Measurements from ENCODE around the gene PSMD3.
A peak's percentile ranks its signal among the peaks of the same experiment; 100 is the strongest.
"Not testable (repeated sequence)": the region's sequence is repeated elsewhere in the genome, so short reads cannot be mapped to it uniquely, and the experiment has no call there.

PSMD3 gene

DNA sequence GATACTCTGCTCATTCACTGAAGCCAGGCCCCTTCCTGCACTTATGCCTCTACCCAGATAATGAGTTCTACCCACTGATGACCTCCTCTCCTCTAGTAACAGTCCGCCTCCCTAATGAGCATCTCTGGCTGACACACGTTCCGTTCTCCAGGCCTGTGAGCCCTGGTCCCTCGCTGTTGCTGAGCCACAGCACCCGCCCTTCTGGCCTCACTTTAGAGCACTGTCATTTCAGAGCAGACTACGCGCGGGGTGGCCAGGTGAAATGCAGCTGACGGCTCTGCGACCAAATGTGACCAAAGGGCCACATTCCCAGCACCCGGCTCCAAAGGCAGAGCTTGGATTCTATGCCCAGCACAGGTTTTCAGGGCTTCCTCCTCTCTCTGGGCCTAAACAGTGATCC is 13.8 kb downstream of the PSMD3 start:
- Mint-ChIP-seq H3K9me3 (no peaks in the 10 kb centered on the region), H3K27ac (peak overlapping the region in 1 of 2 donors; percentile 30), H3K27me3 (no peaks in the 10 kb centered on the region), H3K4me1 (ENCODE audit: low read depth in 2 of 2) (peaks cover 0 to 6% of the 10 kb centered on the region in 2 donors), H3K36me3 (ENCODE audit: insufficient read depth) (peaks cover 77% of the 10 kb centered on the region), H3K4me3 (no peak overlapping the region)
- DNase-seq (no peak), ATAC-seq (replicated peaks) (no peak)

DNA sequence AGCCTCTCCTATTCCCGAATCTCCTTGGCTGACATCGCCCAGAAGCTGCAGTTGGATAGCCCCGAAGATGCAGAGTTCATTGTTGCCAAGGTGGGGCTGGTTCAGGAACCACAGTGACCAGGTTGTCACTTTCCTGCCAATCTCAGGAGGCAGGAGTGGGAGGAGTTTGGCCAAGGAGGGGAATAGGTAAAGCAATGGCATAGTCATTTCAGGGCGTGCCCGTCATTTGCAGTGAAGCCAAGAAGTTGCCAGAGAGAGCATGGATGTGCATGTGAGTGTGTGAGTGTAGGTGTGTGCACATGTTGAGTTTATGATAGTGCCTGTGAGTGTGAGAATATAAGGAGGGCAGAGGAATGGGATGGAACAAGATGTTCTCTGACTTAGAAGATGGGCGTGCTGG is 14.8 kb downstream of the PSMD3 start:
- DNase-seq (no peak), ATAC-seq (replicated peaks) (no peak)
- Mint-ChIP-seq H3K9me3 (no peaks in the 10 kb centered on the region), H3K27me3 (no peaks in the 10 kb centered on the region), H3K4me1 (ENCODE audit: low read depth in 2 of 2) (peaks cover 0 to 6% of the 10 kb centered on the region in 2 donors), H3K27ac (peak overlapping the region in 1 of 2 donors; percentile 54), H3K36me3 (ENCODE audit: insufficient read depth) (peaks cover 67% of the 10 kb centered on the region), H3K4me3 (no peak overlapping the region)

DNA sequence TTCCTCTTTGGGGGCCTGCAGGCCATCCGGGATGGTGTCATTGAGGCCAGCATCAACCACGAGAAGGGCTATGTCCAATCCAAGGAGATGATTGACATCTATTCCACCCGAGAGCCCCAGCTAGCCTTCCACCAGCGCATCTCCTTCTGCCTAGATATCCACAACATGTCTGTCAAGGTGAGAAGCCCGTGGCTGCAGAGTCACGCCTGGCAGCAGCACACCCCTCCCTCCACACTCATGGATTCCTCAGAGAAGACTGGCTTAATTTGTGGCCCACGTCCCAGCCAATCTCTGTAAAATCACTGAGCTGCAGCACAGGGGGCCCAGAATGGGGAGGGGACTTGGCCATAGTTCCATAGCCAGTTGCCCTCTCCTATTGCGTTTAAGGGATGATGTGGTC is 15.6 kb downstream of the PSMD3 start:
- no peak overlapping the region for H3K27ac Mint-ChIP-seq
- peaks cover 59% of the 10 kb centered on the region for H3K36me3 Mint-ChIP-seq (ENCODE audit: insufficient read depth)
- no peak for DNase-seq
- H3K4me3 Mint-ChIP-seq = no peak overlapping the region
- H3K4me1 Mint-ChIP-seq (ENCODE audit: low read depth in 2 of 2) = peaks cover 0 to 6% of the 10 kb centered on the region in 2 donors
- no peaks in the 10 kb centered on the region for H3K9me3 Mint-ChIP-seq
- H3K27me3 Mint-ChIP-seq = no peaks in the 10 kb centered on the region
- ATAC-seq (replicated peaks) = no peak

DNA sequence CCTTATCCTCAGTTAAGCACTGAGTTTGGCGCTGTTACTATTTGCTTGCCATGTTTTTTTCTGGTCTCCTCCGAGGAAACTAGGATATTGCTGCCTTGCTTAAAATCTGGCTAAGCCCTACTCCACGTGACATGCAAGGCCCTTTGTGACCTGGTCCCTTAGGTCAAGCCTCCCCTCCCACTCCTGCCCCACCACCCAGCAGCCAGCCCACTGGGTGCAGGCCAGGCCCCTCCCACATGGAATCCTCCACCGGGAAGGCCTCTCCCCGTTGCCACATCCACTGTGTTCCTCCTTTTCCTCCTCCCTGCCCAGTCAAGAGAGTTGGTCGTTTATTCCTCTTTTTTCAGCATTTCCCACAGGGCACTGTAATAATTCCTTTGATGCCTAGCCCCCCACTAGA is 16.2 kb downstream of the PSMD3 start:
- no peak for DNase-seq
- peak overlapping the region in 1 of 2 donors; percentile 44 for H3K27ac Mint-ChIP-seq
- no peak for ATAC-seq (replicated peaks)
- no peaks in the 10 kb centered on the region for H3K9me3 Mint-ChIP-seq
- H3K4me3 Mint-ChIP-seq = no peak overlapping the region
- H3K36me3 Mint-ChIP-seq (ENCODE audit: insufficient read depth) = peaks cover 53% of the 10 kb centered on the region
- H3K4me1 Mint-ChIP-seq (ENCODE audit: low read depth in 2 of 2) = peaks cover 0 to 6% of the 10 kb centered on the region in 2 donors
- H3K27me3 Mint-ChIP-seq = no peaks in the 10 kb centered on the region

DNA sequence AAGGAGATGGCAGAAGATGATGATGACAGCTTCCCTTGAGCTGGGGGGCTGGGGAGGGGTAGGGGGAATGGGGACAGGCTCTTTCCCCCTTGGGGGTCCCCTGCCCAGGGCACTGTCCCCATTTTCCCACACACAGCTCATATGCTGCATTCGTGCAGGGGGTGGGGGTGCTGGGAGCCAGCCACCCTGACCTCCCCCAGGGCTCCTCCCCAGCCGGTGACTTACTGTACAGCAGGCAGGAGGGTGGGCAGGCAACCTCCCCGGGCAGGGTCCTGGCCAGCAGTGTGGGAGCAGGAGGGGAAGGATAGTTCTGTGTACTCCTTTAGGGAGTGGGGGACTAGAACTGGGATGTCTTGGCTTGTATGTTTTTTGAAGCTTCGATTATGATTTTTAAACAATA is 16.9 kb downstream of the PSMD3 start:
- Mint-ChIP-seq H3K36me3 (ENCODE audit: insufficient read depth) (peaks cover 46% of the 10 kb centered on the region), H3K4me3 (no peak overlapping the region), H3K9me3 (no peaks in the 10 kb centered on the region), H3K4me1 (ENCODE audit: low read depth in 2 of 2) (peaks cover 0 to 6% of the 10 kb centered on the region in 2 donors), H3K27me3 (no peaks in the 10 kb centered on the region), H3K27ac (peak overlapping the region in 1 of 2 donors; percentile 44)
- ATAC-seq (replicated peaks) (no peak), DNase-seq (no peak)

DNA sequence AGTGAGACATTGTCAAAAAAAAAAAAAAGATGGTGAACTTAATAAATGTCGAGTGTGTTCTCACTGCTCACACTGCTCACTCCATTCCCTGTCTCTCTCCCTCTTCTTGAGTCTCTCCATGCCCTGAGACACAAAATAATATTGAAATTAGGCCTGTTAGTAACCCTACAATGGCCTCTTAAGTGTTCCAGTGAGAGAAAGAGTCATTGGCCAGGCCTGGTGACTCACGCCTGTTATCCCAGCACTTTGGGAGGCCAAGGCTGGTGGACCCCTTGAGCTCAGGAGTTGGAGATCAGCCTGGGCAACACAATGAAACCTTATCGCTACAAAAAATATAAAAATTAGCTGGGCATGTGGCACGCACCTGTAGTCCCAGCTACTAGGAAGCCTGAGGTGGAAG is 18.5 kb downstream of the PSMD3 start:
- Mint-ChIP-seq H3K4me1 (ENCODE audit: low read depth in 2 of 2) (peaks cover 0 to 4% of the 10 kb centered on the region in 2 donors), H3K27ac (no peak overlapping the region), H3K9me3 (no peaks in the 10 kb centered on the region), H3K27me3 (no peaks in the 10 kb centered on the region), H3K36me3 (ENCODE audit: insufficient read depth) (peaks cover 31% of the 10 kb centered on the region), H3K4me3 (no peak overlapping the region)
- DNase-seq (no peak), ATAC-seq (replicated peaks) (no peak)

DNA sequence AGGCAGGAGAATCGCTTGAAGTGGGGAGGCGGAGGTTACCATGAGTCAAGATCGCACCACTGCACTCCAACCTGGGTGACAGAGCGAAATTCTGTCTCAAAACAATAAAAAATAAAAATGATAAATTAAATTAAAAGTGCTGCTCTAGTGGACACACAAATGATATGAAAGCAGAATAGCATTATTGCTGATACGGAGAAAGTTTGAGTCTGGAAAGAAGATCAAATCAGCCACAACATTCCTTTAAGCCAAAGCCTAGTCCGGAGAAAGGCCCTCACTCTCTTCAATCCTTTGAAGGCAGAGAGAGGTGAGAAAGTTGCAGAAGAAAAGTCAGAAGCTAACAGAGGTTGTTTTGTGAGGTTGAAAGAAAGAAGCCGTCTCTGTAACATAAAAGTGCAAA is 19.6 kb downstream of the PSMD3 start:
- Mint-ChIP-seq H3K27ac (no peak overlapping the region), H3K4me3 (no peak overlapping the region), H3K27me3 (peaks cover 0 to 5% of the 10 kb centered on the region in 2 donors), H3K36me3 (ENCODE audit: insufficient read depth) (peaks cover 25% of the 10 kb centered on the region), H3K9me3 (no peaks in the 10 kb centered on the region), H3K4me1 (ENCODE audit: low read depth in 2 of 2) (no peaks in the 10 kb centered on the region)
- DNase-seq (no peak), ATAC-seq (replicated peaks) (no peak)

DNA sequence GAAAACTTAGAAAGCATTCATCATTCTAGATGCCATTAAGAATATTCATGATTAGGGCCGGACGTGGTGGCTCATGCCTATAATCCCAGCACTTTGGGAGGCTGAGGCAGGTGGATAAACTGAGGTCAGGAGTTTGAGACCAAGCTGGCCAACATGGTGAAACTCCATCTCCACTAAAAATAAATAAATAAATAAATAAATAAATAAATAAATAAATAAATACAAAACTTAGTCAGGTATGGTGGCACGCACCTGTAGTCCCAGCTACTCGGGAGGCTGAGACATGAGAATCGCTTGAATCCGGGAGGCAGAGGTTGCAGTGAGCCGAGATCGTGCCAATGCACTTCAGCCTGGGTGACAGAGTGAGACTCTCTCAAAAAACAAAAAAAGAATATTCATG is 20.7 kb downstream of the PSMD3 start:
- H3K27ac Mint-ChIP-seq, DNase-seq: not testable (repeated sequence)

DNA sequence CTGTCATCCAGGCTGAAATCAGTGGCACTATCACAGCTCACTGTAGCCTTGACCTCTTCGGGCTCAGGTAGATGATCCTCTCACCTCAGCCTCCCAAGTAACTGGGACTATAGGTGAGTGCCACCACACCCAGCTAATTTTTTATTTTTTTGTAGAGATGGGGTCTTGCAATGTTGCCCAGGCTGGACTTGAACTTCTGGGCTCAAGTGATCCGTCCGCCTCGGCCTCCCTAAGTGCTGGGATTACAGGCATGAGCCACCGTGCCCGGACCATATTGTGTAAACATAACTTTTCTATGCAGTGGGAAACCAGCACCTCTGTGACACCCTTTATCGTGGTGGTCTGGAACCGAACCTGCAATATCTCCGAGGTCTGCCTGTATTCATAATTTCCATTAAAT is 23.5 kb downstream of the PSMD3 start:
- DNase-seq (no peak), ATAC-seq (replicated peaks) (no peak)
- Mint-ChIP-seq H3K27ac (no peak overlapping the region), H3K27me3 (peaks cover 0 to 5% of the 10 kb centered on the region in 2 donors), H3K4me3 (no peak overlapping the region), H3K4me1 (ENCODE audit: low read depth in 2 of 2) (no peaks in the 10 kb centered on the region), H3K9me3 (no peaks in the 10 kb centered on the region), H3K36me3 (ENCODE audit: insufficient read depth) (no peaks in the 10 kb centered on the region)

More for the DNA sequence above, 20.7 kb downstream of the PSMD3 start:
- ATAC-seq (replicated peaks); H3K27me3 Mint-ChIP-seq; H3K4me1 Mint-ChIP-seq (ENCODE audit: low read depth in 2 of 2); H3K4me3 Mint-ChIP-seq; H3K9me3 Mint-ChIP-seq: not testable (repeated sequence)
- peaks cover 15% of the 10 kb centered on the region for H3K36me3 Mint-ChIP-seq (ENCODE audit: insufficient read depth)

DNA sequence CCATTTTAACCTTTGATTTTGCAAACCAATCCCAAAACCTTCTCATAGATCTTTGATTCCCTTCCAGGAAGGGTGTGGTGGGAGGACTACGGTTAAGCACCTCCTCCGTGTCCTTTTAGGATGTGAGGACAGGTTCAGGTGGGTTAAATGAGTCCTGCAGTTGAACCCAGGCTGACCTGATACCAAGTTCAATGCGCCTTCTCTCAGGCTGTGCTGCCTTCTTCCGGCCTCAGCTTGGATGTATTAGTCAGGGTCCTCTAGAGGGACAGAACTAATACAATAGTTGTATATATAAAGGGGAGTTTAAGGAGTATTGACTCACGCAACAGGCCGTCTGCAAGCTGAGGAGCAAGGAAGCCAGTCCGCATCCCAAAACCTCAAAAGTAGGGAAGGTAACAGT is 24.1 kb downstream of the PSMD3 start:
- Mint-ChIP-seq H3K4me3 (no peak overlapping the region), H3K4me1 (ENCODE audit: low read depth in 2 of 2) (no peaks in the 10 kb centered on the region), H3K27ac (no peak overlapping the region), H3K27me3 (peaks cover 0 to 5% of the 10 kb centered on the region in 2 donors), H3K9me3 (no peaks in the 10 kb centered on the region), H3K36me3 (ENCODE audit: insufficient read depth) (no peaks in the 10 kb centered on the region)
- DNase-seq = no peak
- no peak for ATAC-seq (replicated peaks)

DNA sequence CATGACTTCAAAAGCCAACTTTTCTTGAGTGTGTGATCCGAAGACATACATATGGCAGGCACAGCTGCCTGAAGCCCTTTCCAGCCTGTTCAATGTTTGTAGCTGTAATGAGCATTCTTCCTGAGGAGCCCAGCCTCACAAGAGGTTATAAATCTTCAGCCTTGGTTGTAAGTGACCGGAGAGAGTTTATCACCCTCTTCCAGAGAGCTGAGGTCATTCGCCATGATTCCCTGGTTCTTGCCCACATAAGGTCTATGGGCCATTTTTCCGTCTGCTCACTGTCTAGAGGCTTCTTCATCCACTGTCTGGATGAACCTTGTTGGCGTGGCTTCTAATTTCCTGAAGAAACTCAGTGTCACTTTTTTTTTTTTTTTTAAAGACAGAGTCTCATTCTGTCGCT is 24.9 kb downstream of the PSMD3 start:
- Mint-ChIP-seq H3K27ac (no peak overlapping the region), H3K9me3 (no peaks in the 10 kb centered on the region), H3K4me1 (ENCODE audit: low read depth in 2 of 2) (no peaks in the 10 kb centered on the region), H3K27me3 (peaks cover 0 to 5% of the 10 kb centered on the region in 2 donors), H3K36me3 (ENCODE audit: insufficient read depth) (no peaks in the 10 kb centered on the region), H3K4me3 (no peak overlapping the region)
- ATAC-seq (replicated peaks) (no peak), DNase-seq (no peak)

DNA sequence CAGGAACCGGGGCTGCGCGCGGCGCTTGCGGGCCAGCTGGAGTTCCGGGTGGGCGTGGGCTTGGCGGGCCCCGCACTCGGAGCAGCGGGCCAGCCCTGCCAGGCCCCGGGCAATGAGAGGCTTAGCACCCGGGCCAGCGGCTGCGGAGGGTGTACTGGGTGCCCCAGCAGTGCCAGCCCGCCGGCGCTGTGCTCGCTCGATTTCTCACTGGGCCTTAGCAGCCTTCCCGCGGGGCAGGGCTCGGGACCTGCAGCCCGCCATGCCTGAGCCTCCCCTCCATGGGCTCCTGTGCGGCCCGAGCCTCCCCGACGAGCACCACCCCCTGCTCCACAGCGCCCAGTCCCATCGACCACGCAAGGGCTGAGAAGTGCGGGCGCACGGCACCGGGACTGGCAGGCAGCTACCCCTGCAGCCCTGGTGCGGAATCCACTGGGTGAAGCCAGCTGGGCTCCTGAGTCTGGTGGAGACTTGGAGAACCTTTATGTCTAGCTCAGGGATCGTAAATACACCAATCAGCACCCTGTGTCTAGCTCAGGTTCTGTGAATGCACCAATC is 30.4 kb downstream of the PSMD3 start:
- H3K27ac Mint-ChIP-seq; H3K4me3 Mint-ChIP-seq; H3K9me3 Mint-ChIP-seq; H3K36me3 Mint-ChIP-seq (ENCODE audit: insufficient read depth); H3K4me1 Mint-ChIP-seq (ENCODE audit: low read depth in 2 of 2); ATAC-seq (replicated peaks); DNase-seq: not testable (repeated sequence)
- peaks cover 8 to 16% of the 10 kb centered on the region in 2 donors for H3K27me3 Mint-ChIP-seq

DNA sequence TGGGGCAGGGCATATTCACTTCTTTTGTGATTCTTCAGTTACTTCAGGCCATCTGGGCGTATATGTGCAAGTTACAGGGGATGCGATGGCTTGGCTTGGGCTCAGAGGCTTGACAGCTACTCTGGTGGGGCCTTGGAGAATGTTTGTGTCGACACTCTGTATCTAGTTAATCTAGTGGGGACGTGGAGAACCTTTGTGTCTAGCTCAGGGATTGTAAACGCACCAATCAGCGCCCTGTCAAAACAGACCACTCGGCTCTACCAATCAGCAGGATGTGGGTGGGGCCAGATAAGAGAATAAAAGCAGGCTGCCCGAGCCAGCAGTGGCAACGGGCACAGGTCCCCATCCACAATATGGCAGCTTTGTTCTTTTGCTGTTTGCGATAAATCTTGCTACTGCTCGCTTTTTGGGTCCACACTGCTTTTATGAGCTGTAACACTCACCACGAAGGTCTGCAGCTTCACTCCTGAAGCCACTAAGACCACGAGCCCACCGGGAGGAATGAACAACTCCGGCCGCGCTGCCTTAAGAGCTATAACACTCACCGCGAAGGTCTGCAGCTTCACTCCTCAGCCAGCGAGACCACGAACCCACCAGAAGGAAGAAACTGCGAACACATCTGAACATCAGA is 31.5 kb downstream of the PSMD3 start:
- peaks cover 8 to 16% of the 10 kb centered on the region in 2 donors for H3K27me3 Mint-ChIP-seq
- not testable (repeated sequence) for ATAC-seq (replicated peaks); H3K27ac Mint-ChIP-seq; H3K36me3 Mint-ChIP-seq (ENCODE audit: insufficient read depth); DNase-seq; H3K4me1 Mint-ChIP-seq (ENCODE audit: low read depth in 2 of 2); H3K4me3 Mint-ChIP-seq; H3K9me3 Mint-ChIP-seq

DNA sequence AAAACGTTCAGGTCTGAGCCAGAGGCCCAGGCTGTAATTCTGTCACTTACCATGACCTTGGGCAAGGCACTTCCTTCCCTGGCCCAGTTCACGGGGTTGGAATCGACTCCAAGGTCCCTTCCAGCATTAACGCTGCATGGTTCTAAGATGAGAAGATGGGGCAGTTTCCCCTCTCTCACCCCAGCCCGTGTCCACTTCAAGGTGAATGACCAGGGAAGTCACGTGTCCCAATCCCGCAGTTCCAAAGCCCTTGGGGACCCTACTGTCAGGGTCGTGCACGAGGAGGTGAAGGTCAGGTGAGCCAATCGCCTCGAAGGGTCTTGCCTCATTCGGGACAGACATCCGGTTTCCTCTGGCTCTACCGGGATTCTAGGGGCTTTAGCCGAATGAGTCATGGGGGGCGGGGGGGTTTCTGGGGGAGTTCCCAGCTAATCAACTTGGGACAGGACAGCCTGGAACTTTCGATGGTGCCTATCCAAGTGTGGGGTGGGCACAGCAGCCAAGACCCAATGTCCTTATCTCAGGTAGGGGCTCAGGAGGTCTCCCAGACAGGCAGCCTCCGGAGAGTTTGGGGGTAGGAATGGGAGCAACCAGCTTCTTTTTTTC is 33.9 kb downstream of the PSMD3 start:
- Mint-ChIP-seq H3K27me3 (peaks cover 8 to 16% of the 10 kb centered on the region in 2 donors), H3K9me3 (no peaks in the 10 kb centered on the region), H3K27ac (no peak overlapping the region), H3K36me3 (ENCODE audit: insufficient read depth) (peaks cover 6% of the 10 kb centered on the region), H3K4me3 (no peak overlapping the region), H3K4me1 (ENCODE audit: low read depth in 2 of 2) (peaks cover 6% of the 10 kb centered on the region in 2 donors)
- no peak for DNase-seq
- no peak for ATAC-seq (replicated peaks)
